RPMI7951 (cell line): Measurements from ENCODE around the gene PIEZO2. TPM values are rescaled to one million over a fixed set of nuclear protein-coding genes. Genes with fewer than 3 reads are reported as not detected.
"Not testable (repeated sequence)": the region's sequence is repeated elsewhere in the genome, so short reads cannot be mapped to it uniquely, and the experiment has no call there.

Experiments used
- DNase-seq: peaks from one replicate; pipeline ENCODE4 v3.0.0-alpha.2; 2012; ENCODE audit warnings: low read depth
- total RNA-seq: library from RNA; depleted of rRNA; stranded (reverse); fragments of >200 nt; shearing (Covaris generic); gene quantifications from 2 replicates; pipeline ENCODE4 v1.2.3, GENCODE V29; 2014

Gene PIEZO2
- total RNA-seq, 1 experiment from 2014 or later = 10.7 TPM

GRCh38 chr18:10626606-10627213 lies 522.7 kb downstream of the PIEZO2 start:
- DNase-seq = not testable (repeated sequence)

- not testable (repeated sequence) for DNase-seq
Measured at GRCh38 chr18:10623606-10624005, 525.8 kb downstream of the PIEZO2 start.

DNA sequence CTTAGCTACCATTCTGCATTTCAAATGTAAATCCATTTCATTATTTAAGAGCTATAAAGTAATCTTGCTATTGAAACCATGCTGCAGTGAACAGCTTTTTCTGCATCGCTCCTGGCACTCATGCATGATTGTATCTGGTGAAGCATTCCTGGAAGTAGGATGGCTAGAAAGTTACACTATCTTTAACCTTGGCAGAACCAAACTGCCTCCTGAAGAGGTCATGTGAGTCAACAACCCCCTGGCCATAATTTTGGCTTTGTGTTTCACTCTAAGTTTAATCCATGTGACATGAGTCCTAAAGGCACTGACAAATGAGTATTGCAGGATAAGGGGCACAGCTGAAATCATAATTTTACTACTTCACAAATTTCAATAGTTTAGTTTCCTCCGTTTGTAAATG lies 526.4 kb downstream of the PIEZO2 start:
- DNase-seq = not testable (repeated sequence)

DNA sequence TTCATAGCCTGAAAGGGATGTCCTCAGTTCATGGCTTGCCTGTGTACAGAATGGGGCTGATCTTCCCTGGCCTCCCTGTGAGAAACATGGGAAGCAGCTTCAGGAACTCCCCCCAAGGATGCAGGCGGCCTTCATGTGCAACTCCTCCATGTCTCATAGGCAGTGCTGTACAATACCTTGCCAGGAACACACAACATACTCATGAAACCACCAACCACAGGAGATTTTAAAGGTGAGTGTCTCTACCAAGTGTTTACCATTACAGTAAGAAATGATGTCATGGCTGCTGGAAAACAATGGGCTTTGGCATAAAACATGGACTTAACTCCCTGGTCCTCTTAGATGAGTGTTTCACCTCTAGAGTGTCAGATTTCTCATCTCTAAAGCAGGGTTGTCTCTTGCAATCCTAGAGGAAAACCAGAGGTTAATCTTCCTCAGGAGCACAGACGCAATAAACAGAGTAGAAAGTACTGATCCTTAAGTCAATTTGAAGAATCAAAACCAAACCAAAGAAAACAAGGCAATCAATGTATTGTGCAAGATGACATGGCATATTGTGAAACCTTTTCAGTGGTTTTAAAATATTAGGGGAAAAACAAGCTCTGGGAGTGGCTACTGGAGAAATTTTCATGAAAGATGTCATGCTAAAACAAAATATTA lies 528.6 kb downstream of the PIEZO2 start:
- not testable (repeated sequence) for DNase-seq
